HG03097 (cell line): ENCODE data around the gene PHKA2.
"Not testable (repeated sequence)": the region's sequence is repeated elsewhere in the genome, so short reads cannot be mapped to it uniquely, and the experiment has no call there.

Experiments used
- ATAC-seq: cut with Tn5 transposase; IDR thresholded peaks from one replicate; pipeline ENCODE4 v1.9.1; 2021; ENCODE audit not compliant: unreplicated experiment, low FRiP score

PHKA2 gene

GRCh38 chrX:18874560-18875255 lies 109.2 kb downstream of the PHKA2 start:
- ATAC-seq, result no peak

GRCh38 chrX:18873836-18874235 lies 110.1 kb downstream of the PHKA2 start:
- ATAC-seq, result no peak

- ATAC-seq, result no peak
Observed at GRCh38 chrX:18873189-18873791, 110.6 kb downstream of the PHKA2 start.

- ATAC-seq, result no peak
Observed at GRCh38 chrX:18872621-18873020, 111.3 kb downstream of the PHKA2 start.

- no peak for ATAC-seq
Observed at GRCh38 chrX:18871970-18872369, 111.9 kb downstream of the PHKA2 start.

- no peak for ATAC-seq
Observed at GRCh38 chrX:18871161-18871890, 112.6 kb downstream of the PHKA2 start.

GRCh38 chrX:18864390-18864920 lies 119.5 kb downstream of the PHKA2 start:
- ATAC-seq, result no peak

- no peak for ATAC-seq
Observed at GRCh38 chrX:18861511-18861910, 122.4 kb downstream of the PHKA2 start.

GRCh38 chrX:18856645-18856997 lies 127.3 kb downstream of the PHKA2 start:
- ATAC-seq, result no peak

- peak; percentile 85 for ATAC-seq
Observed at GRCh38 chrX:18855919-18856644, 127.8 kb downstream of the PHKA2 start.

- not testable (repeated sequence) for ATAC-seq
Observed at GRCh38 chrX:18847901-18848300, 136.0 kb downstream of the PHKA2 start.
